Measurements from ENCODE around the gene HSD17B1. TPM values are rescaled to one million over a fixed set of nuclear protein-coding genes. Genes with fewer than 3 reads are reported as not detected.

Gene HSD17B1
- total RNA-seq, 4 donors from 2014 or later = 3.0 to 11.8 (median 6.6) TPM

- TF ChIP-seq CTCF (IDR thresholded peaks at IDR 0.05) = peak in 1 of 6 experiments; percentile 7
- TF ChIP-seq POLR2A (IDR thresholded peaks at IDR 0.05) = no peak
- peaks cover 32 to 59% (median 36%) of the 10 kb centered on the region in 3 donors for H3K36me3 ChIP-seq
- peak overlapping the region; percentile 94 to 99 (median 96) for H3K27ac ChIP-seq
- H3K4me3 ChIP-seq = peak overlapping the region; percentile 91 to 99 (median 94)
- DNase-seq = no peak
- H3K27me3 ChIP-seq = no peaks in the 10 kb centered on the region
- H3K4me1 ChIP-seq = peaks cover 41 to 66% (median 45%) of the 10 kb centered on the region in 3 donors
- H3K9me3 ChIP-seq = no peaks in the 10 kb centered on the region
- intact Hi-C loops (cut with DNase I) = no loop called here
- WGBS, 2 donors = 35 to 45% methylated on average over 8 to 12 of the region's 28 CpGs
These were observed 13.6 kb downstream of the HSD17B1 start for GRCh38 chr17:42566215-42566882.

DNA sequence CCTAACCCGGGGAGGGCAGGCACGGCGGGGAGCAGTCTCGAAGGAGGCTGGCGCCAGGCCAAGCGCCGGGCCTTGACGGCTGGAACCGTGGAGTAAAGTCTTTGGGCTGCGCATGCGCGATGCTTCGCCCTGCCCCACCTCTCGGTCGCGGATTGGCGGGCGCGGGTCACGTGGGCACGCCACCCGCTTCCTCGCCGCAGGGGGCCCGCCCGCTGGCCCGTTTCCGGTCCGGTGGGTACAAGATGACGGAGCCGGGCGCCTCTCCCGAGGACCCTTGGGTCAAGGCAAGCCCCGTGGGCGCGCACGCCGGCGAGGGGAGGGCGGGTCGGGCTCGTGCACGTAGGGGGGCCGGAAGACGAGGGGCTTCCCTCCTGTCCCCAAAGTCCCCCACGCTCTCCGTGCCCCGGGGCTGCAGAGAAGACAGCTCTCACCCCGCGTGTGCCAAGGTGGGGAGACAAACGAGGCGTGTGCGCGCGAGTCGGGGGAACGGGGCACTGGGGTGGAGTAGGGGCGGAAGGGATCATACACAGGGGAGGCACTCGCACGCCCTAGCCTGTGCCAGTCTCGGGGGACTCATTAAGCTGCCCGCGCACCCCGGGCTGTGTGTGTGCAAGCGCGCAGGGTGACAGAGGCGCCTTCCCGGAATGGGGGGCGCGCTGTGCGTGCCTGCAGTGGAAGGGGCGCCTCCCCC is 14.3 kb downstream of the HSD17B1 start, which contains the start of gene MLX:
TSS of gene MLX (plus strand) at position 218 of the 691 bp plus-strand sequence. CDS start at position 243, 25 bp downstream.
- no peaks in the 10 kb centered on the region for H3K27me3 ChIP-seq
- intact Hi-C loops (cut with DNase I) = no loop called here
- H3K27ac ChIP-seq = peak within 1 kb of the TSS; percentile 94 to 99 (median 96)
- DNase-seq = peak; percentile 54
- WGBS, 2 donors = 0 to 2% methylated on average over 7 to 13 of the region's 72 CpGs
- peak in 3 of 4 donors; percentile 34 to 47 (median 47) for TF ChIP-seq POLR2A (IDR thresholded peaks at IDR 0.05)
- TF ChIP-seq CTCF (IDR thresholded peaks at IDR 0.05) = peak in 1 of 6 experiments; percentile 25
- peaks cover 39 to 66% (median 42%) of the 10 kb centered on the region in 3 donors for H3K36me3 ChIP-seq
- peak within 1 kb of the TSS; percentile 91 to 99 (median 94) for H3K4me3 ChIP-seq
- H3K9me3 ChIP-seq = no peaks in the 10 kb centered on the region
- peaks cover 37 to 61% (median 40%) of the 10 kb centered on the region in 3 donors for H3K4me1 ChIP-seq

GRCh38 chr17:42568341-42569111 is 15.8 kb downstream of the HSD17B1 start:
- Histone ChIP-seq H3K36me3 (peaks cover 48 to 81% (median 57%) of the 10 kb centered on the region in 3 donors), H3K4me3 (no peak overlapping the region), H3K27ac (peak overlapping the region; percentile 9 to 99 (median 94)), H3K27me3 (no peaks in the 10 kb centered on the region), H3K4me1 (peaks cover 28 to 49% (median 31%) of the 10 kb centered on the region in 3 donors), H3K9me3 (no peaks in the 10 kb centered on the region)
- DNase-seq = no peak
- TF ChIP-seq CTCF (IDR thresholded peaks at IDR 0.05) (no peak), POLR2A (IDR thresholded peaks at IDR 0.05) (no peak)
- WGBS, 2 donors = 81 to 94% methylated on average over 10 of the region's 14 CpGs
- intact Hi-C loops (cut with DNase I) = no loop called here

GRCh38 chr17:42571435-42572225 is 18.9 kb downstream of the HSD17B1 start:
- no peak for DNase-seq
- TF ChIP-seq CTCF (IDR thresholded peaks at IDR 0.05) = no peak
- TF ChIP-seq POLR2A (IDR thresholded peaks at IDR 0.05) = no peak
- WGBS, 2 donors = 77 to 78% methylated on average over 10 to 12 of the region's 12 CpGs
- Histone ChIP-seq H3K27ac (no peak overlapping the region), H3K4me3 (no peak overlapping the region), H3K4me1 (peaks cover 16 to 34% (median 16%) of the 10 kb centered on the region in 3 donors), H3K36me3 (peaks cover 43 to 71% (median 50%) of the 10 kb centered on the region in 3 donors), H3K9me3 (no peaks in the 10 kb centered on the region), H3K27me3 (no peaks in the 10 kb centered on the region)
- intact Hi-C loops (cut with DNase I) = no loop called here
